IMR-90 (cell line): ENCODE data around the gene PSMG3. TPM values are rescaled to one million over a fixed set of nuclear protein-coding genes. Genes with fewer than 3 reads are reported as not detected.
A peak's percentile ranks its signal among the peaks of the same experiment; 100 is the strongest.

Experiments
- ATAC-seq: fragments of 200-7000 bp; cut with Tn5 transposase; 2 replicates; pipeline ENCODE4 v1.9.1; 2020; ENCODE audit warnings: low read depth, mild to moderate bottlenecking, moderate library complexity
- BruUV-seq: library from RNA; stranded (reverse); fragments of 400-500 nt; replicated peaks from 2 replicates; lab custom pipeline; 2021; lab: Mats Ljungman, UMichigan
- CTCF ChIA-PET: fragments of 300-600 bp; formaldehyde crosslinking; extraction: SDS; loops from one replicate; lab custom pipeline; 2021; ENCODE audit warnings: antibody characterized with exemption; lab: Yijun Ruan, JAX
- POLR2A ChIA-PET: fragments of 300-600 bp; sonication (Branson Sonifier 250); formaldehyde crosslinking; loops from one replicate; lab custom pipeline; 2022; ENCODE audit warnings: antibody characterized with exemption; ENCODE audit not compliant: unreplicated experiment; lab: Charles Lee
- DNase-seq: peaks from one replicate; pipeline ENCODE4 v3.0.0; 2013
- H2AFZ ChIP-seq: replicated peaks from 2 replicates; pipeline ENCODE3; 2013; ENCODE audit warnings: low read length, mild to moderate bottlenecking; ENCODE audit not compliant: poor library complexity
- H2AK5ac ChIP-seq: 2 replicates; pipeline ENCODE4 v1.6.1; 2013; ENCODE audit warnings: low read depth, low read length, inconsistent platforms
- H2AK9ac ChIP-seq: replicated peaks from 2 replicates; pipeline ENCODE3; 2013; ENCODE audit warnings: mild to moderate bottlenecking, low read depth, low read length, moderate library complexity; ENCODE audit not compliant: poor library complexity
- H2BK120ac ChIP-seq: 2 replicates; pipeline ENCODE4 v1.6.1; 2013; ENCODE audit warnings: low read depth, low read length, inconsistent platforms
- H2BK15ac ChIP-seq: 3 replicates; pipeline ENCODE4 v1.6.1; 2013; ENCODE audit warnings: low read depth, low read length, inconsistent platforms
- H2BK20ac ChIP-seq: 2 replicates; pipeline ENCODE4 v1.6.1; 2013; ENCODE audit warnings: low read depth, mild to moderate bottlenecking, inconsistent platforms, low read length, moderate library complexity
- H2BK5ac ChIP-seq: 2 replicates; pipeline ENCODE4 v1.6.1; 2013; ENCODE audit warnings: mild to moderate bottlenecking, low read depth, low read length, inconsistent platforms; ENCODE audit not compliant: poor library complexity, severe bottlenecking
- H3K14ac ChIP-seq: replicated peaks from 2 replicates; pipeline ENCODE4 v1.6.1; 2013; ENCODE audit warnings: low read depth, low read length, inconsistent platforms
- H3K18ac ChIP-seq: 2 replicates; pipeline ENCODE4 v1.6.1; 2013; ENCODE audit warnings: low read depth, low read length, control low read depth
- H3K23ac ChIP-seq: 2 replicates; pipeline ENCODE4 v1.6.1; 2013; ENCODE audit warnings: low read depth, low read length, inconsistent platforms
- H3K27ac ChIP-seq: 2 replicates; pipeline ENCODE4 v1.5.1; 2013; ENCODE audit warnings: mild to moderate bottlenecking, control low read depth, low read length; ENCODE audit not compliant: insufficient read depth
- H3K27me3 ChIP-seq: 2 replicates; pipeline ENCODE4 v1.6.1; 2013; ENCODE audit warnings: low read length; ENCODE audit not compliant: control insufficient read depth, insufficient read depth
- H3K36me3 ChIP-seq: 2 replicates; pipeline ENCODE4 v1.6.1; 2013; ENCODE audit warnings: low read length, mixed read lengths; ENCODE audit not compliant: control insufficient read depth, insufficient read depth
- H3K4ac ChIP-seq: 2 replicates; pipeline ENCODE4 v1.6.1; 2013; ENCODE audit warnings: low read depth, low read length, inconsistent platforms
- H3K4me1 ChIP-seq: 2 replicates; pipeline ENCODE4 v1.6.1; 2013; ENCODE audit warnings: low read length, mixed read lengths; ENCODE audit not compliant: control insufficient read depth, insufficient read depth
- H3K4me2 ChIP-seq: 2 replicates; pipeline ENCODE4 v1.6.1; 2013; ENCODE audit warnings: low read depth, mild to moderate bottlenecking, control low read depth, low read length, moderate library complexity
- H3K4me3 ChIP-seq: 2 replicates; pipeline ENCODE4 v1.5.1; 2013; ENCODE audit warnings: low read depth, mild to moderate bottlenecking, control low read depth, low read length, moderate library complexity; ENCODE audit not compliant: insufficient read depth
- H3K56ac ChIP-seq: 2 replicates; pipeline ENCODE4 v1.6.1; 2013; ENCODE audit warnings: low read length, inconsistent platforms; ENCODE audit not compliant: insufficient read depth; ENCODE audit errors: extremely low read depth
- H3K79me1 ChIP-seq, 2 experiments: 2 replicates each; pipeline ENCODE4 v1.6.1; 2013; ENCODE audit warnings: low read length in 2 of 2, inconsistent platforms in 1 of 2, low read depth in 1 of 2
- H3K9ac ChIP-seq: 2 replicates; pipeline ENCODE4 v1.6.1; 2013; ENCODE audit warnings: low read depth, low read length, control low read depth
- H3K9me1 ChIP-seq: 2 replicates; pipeline ENCODE4 v1.6.1; 2013; ENCODE audit warnings: low read length, inconsistent platforms; ENCODE audit not compliant: insufficient read depth
- H3K9me3 ChIP-seq: 2 replicates; pipeline ENCODE4 v1.6.1; 2013; ENCODE audit warnings: low read length; ENCODE audit not compliant: control insufficient read depth, insufficient read depth
- H4K20me1 ChIP-seq: 2 replicates; pipeline ENCODE4 v1.6.1; 2013; ENCODE audit warnings: low read length, inconsistent platforms; ENCODE audit not compliant: insufficient read depth
- H4K5ac ChIP-seq: 2 replicates; pipeline ENCODE4 v1.6.1; 2013; ENCODE audit warnings: mild to moderate bottlenecking, low read depth, low read length, control low read depth
- H4K8ac ChIP-seq, 2 experiments: 2 replicates each; pipeline ENCODE4 v1.6.1; 2013; ENCODE audit warnings: low read depth in 2 of 2, low read length in 2 of 2, control low read depth in 1 of 2, inconsistent platforms in 1 of 2
- H4K91ac ChIP-seq: 2 replicates; pipeline ENCODE4 v1.6.1; 2013; ENCODE audit warnings: low read depth, low read length, inconsistent platforms; ENCODE audit not compliant: insufficient read depth
- CEBPB ChIP-seq: IDR thresholded peaks from 2 replicates; pipeline ENCODE4 v1.6.1; 2012; ENCODE audit warnings: low read depth, low read length, improper control_type of control experiment
- POLR2A ChIP-seq: IDR thresholded peaks from 2 replicates; pipeline ENCODE4 v1.6.1; 2012; ENCODE audit warnings: mild to moderate bottlenecking, low read depth, low read length
- WGBS, 2 experiments: methylation state at CpG; one replicate each; pipeline versions ENCODE4 v1.1.5 to v1.1.7; 2013; ENCODE audit warnings: missing lambda C conversion rate in 2 of 2; ENCODE audit not compliant: insufficient read length in 1 of 2; ENCODE audit errors: extremely low coverage in 2 of 2; 5-methylcytosine and 5-hydroxymethylcytosine counted together
- dilution Hi-C: fragments of 300-500 bp; cut with HindIII; formaldehyde crosslinking; loops from one replicate; pipeline ENCODE4 v1.14.3; 2018; ENCODE audit warnings: low sequenced_read_pairs; ENCODE audit not compliant: unreplicated experiment
- in situ Hi-C: fragments of 300-500 bp; cut with MboI; formaldehyde crosslinking; loops from 3 replicates; pipeline ENCODE4 v1.14.3; 2019; ENCODE audit warnings: low sequenced_read_pairs, inconsistent platforms, mixed read lengths
- intact Hi-C: fragments of 100-400 bp; cut with micrococcal nuclease; formaldehyde crosslinking; loops from 2 replicates; pipeline ENCODE4 v1.10.0; 2022
- polyA plus RNA-seq, 3 experiments: library from polyadenylated mRNA; depleted of rRNA; stranded (reverse); fragments of >200 nt; gene quantifications; 2 replicates each; pipeline ENCODE4 v1.2.3, GENCODE V29; 2012; ENCODE audit warnings: low replicate concordance in 1 of 3
- total RNA-seq: library from RNA; depleted of rRNA; stranded (reverse); fragments of >200 nt; gene quantifications from 2 replicates; pipeline ENCODE4 v1.2.3, GENCODE V29; 2012

PSMG3 gene
- total and polyA plus RNA-seq, 2 of the 4 experiments (the other 2 are of a cell fraction), result 37.3 to 54.1 TPM

DNA sequence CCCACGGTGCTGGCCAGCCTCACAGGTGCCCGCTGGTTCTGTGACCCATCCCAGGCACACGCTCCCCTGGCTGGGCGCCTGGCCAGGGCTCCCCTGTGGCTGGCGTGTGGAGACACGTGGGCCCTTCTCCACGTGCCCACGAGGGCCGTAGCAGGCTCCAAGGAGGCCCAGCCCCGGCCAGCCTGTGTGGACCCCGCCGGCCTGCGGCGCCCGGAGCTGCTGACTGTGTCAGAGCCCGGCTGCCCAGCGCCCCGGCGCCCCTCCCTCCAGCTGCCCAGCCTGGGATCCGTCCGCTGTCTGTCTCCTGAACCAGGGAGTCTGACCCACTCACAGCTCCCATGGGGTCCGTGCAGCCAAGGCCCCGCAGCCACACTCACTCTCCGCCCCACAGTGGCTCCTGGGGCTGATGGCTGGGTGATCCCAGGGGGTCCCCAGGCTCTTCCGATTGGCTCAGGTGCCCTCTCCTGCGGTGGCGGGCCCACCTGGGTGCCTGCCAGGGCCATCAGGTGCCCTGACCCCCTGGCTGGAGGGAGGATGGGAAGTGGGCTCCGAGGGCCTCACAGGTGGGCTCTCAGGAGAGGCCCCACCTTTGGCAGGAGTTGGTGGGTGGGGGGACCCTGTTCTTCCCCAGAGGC is 23.4 kb downstream of the PSMG3 start:
- H4K5ac ChIP-seq, result no peak overlapping the region
- DNase-seq, result no peak
- H2AK9ac ChIP-seq, result peak overlapping the region; percentile 16
- CTCF ChIA-PET, result no interaction called here
- BruUV-seq, result no TSS peak
- dilution Hi-C loops, result no loop called here
- H4K8ac ChIP-seq, result no peak overlapping the region
- intact Hi-C loops, result no loop called here
- H3K9me3 ChIP-seq, result no peaks in the 10 kb centered on the region
- 80% methylated on average over 20 of the region's 28 CpGs; no CpG with 5 or more reads in 1 of the 2 experiments for WGBS, 2 experiments
- H2BK120ac ChIP-seq, result no peak overlapping the region
- no peak overlapping the region for H3K56ac ChIP-seq
- no peak overlapping the region for H2BK20ac ChIP-seq
- peaks cover 26% of the 10 kb centered on the region for H3K36me3 ChIP-seq
- H4K20me1 ChIP-seq, result peaks cover 5% of the 10 kb centered on the region
- no peak for ATAC-seq
- POLR2A ChIA-PET, result no interaction called here
- H3K4me2 ChIP-seq, result no peak overlapping the region
- H3K9me1 ChIP-seq, result no peaks in the 10 kb centered on the region; the same call in 1 of the 2 replicates
- H3K79me1 ChIP-seq, result peaks cover 0 to 14% of the 10 kb centered on the region in 2 experiments; a peak in 1 of 4 replicates
- H2BK15ac ChIP-seq, result no peak overlapping the region
- no peak overlapping the region for H3K4ac ChIP-seq
- in situ Hi-C loops, result no loop called here
- TF ChIP-seq POLR2A (peak; percentile 25; the same call in 1 of the 2 replicates), CEBPB (no peak)
- no peak overlapping the region for H4K91ac ChIP-seq
- no peak overlapping the region for H3K23ac ChIP-seq
- no peak overlapping the region for H3K14ac ChIP-seq
- no peaks in the 10 kb centered on the region for H3K4me1 ChIP-seq
- H3K9ac ChIP-seq, result no peak overlapping the region
- H2AK5ac ChIP-seq, result no peak overlapping the region
- H3K27ac ChIP-seq, result no peak overlapping the region
- H3K4me3 ChIP-seq, result no peak overlapping the region
- H3K18ac ChIP-seq, result no peak overlapping the region
- H2AFZ ChIP-seq, result no peak overlapping the region
- H2BK5ac ChIP-seq, result no peak overlapping the region
- no peaks in the 10 kb centered on the region for H3K27me3 ChIP-seq
